HUDEP-2 (cell line): ENCODE data around the gene CABLES1.
A peak's percentile ranks its signal among the peaks of the same experiment; 100 is the strongest.
"Not testable (repeated sequence)": the region's sequence is repeated elsewhere in the genome, so short reads cannot be mapped to it uniquely, and the experiment has no call there.

Source experiments
- DNase-seq, 76 experiments: peaks; one replicate each; lab custom pipeline; 2025; ENCODE audit not compliant: unreplicated experiment in 76 of 76; lab: John Stamatoyannopoulos, UW

CABLES1 gene

GRCh38 chr18:23141104-23141999, 6.1 kb downstream of the CABLES1 start:
- DNase-seq: peak in 51 of 76 experiments; percentile 8 to 76 (median 46)

GRCh38 chr18:23142251-23142929, 7.1 kb downstream of the CABLES1 start:
- peak in 6 of 76 experiments; percentile 3 to 36 (median 20) for DNase-seq

GRCh38 chr18:23143016-23143814, 7.9 kb downstream of the CABLES1 start:
- DNase-seq: peak in 59 of 76 experiments; percentile 6 to 90 (median 55)

GRCh38 chr18:23143815-23144261, 8.6 kb downstream of the CABLES1 start:
- peak in 44 of 76 experiments; percentile 7 to 82 (median 56) for DNase-seq

GRCh38 chr18:23144640-23145039, 9.4 kb downstream of the CABLES1 start:
- DNase-seq: no peak

- DNase-seq: no peak
These were observed 10.3 kb downstream of the CABLES1 start for GRCh38 chr18:23145621-23146020.

GRCh38 chr18:23146861-23147469, 11.7 kb downstream of the CABLES1 start:
- DNase-seq: no peak

- no peak for DNase-seq
These were observed 13.1 kb downstream of the CABLES1 start for GRCh38 chr18:23148382-23148781.

GRCh38 chr18:23149570-23149969, 14.3 kb downstream of the CABLES1 start:
- no peak for DNase-seq

GRCh38 chr18:23151414-23152099, 16.3 kb downstream of the CABLES1 start:
- DNase-seq: peak in 8 of 76 experiments; percentile 5 to 24 (median 17)

GRCh38 chr18:23154030-23154429, 18.7 kb downstream of the CABLES1 start:
- DNase-seq: no peak

- DNase-seq: no peak
These were observed 19.7 kb downstream of the CABLES1 start for GRCh38 chr18:23154823-23155500.

- no peak for DNase-seq
These were observed 20.3 kb downstream of the CABLES1 start for GRCh38 chr18:23155537-23155936.

GRCh38 chr18:23156134-23156533, 20.8 kb downstream of the CABLES1 start:
- no peak for DNase-seq

- DNase-seq: no peak
These were observed 22.8 kb downstream of the CABLES1 start for GRCh38 chr18:23158058-23158457.

- not testable (repeated sequence) for DNase-seq
These were observed 23.6 kb downstream of the CABLES1 start for GRCh38 chr18:23158884-23159283.

- DNase-seq: no peak
These were observed 24.1 kb downstream of the CABLES1 start for GRCh38 chr18:23159344-23159743.

GRCh38 chr18:23162473-23162872, 27.2 kb downstream of the CABLES1 start:
- no peak for DNase-seq
